ENCODE measurements around the gene DNPEP.

The DNPEP gene

DNA sequence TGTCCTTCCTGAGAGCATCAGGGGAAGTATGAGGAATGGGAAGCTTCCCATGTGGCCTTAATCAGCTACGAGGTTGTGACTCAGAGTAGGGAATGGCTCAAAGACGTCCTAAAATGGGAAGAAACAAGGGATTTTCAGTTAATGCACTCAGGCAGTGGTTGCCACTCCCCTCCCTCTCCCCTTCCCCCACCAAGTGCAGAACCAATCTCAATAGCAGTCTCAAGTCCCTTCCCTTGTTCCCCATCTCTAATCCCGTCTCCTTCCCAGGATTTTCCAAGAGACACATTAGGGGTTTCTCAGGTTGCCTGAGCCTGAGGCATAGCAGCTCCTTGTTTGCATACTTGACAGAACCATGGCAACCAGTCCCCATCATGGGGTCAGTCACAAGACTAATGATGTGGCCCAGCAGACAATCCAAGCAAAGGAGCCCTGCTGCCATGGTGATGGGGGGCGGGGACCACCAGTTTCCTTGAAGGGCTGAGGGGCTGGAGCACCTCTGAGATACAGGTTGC lies 36.9 kb downstream of the DNPEP start:
- H3K27me3 ChIP-seq (ENCODE audit: insufficient read depth, low read length) = peaks cover 35% of the 10 kb centered on the region

DNA sequence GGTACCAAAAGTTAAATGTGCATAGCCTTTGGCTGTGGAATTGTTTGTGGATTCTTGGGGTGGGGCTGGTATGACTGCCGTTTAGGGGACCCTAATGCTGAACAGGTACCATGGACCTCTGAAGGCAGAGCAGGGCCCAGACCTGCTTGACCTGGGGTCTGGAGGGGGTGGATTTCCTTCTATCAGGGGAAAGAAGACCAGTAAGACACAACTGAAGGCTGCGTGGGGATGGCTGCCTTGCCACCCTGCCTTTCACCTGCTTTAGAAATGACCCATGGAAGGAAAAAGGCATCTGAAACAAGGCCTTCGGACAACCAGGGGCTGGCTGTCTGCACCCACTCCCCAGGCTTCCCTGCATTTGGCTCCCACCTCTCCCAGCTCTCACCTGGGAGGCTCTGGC lies 37.5 kb downstream of the DNPEP start:
- no peaks in the 10 kb centered on the region for H3K36me3 ChIP-seq (ENCODE audit: insufficient read depth, low read depth, low read length)

More for the DNA sequence above, 36.9 kb downstream of the DNPEP start:
- Histone ChIP-seq H3K36me3 (ENCODE audit: insufficient read depth, low read depth, low read length) (no peaks in the 10 kb centered on the region), H3K4me3 (ENCODE audit: low read length) (no peak overlapping the region), H3K4me1 (ENCODE audit: insufficient read depth, low read length) (no peaks in the 10 kb centered on the region), H3K9me3 (ENCODE audit: insufficient read depth, low read depth, low read length) (no peaks in the 10 kb centered on the region), H3K9ac (ENCODE audit: low read depth, low read length) (no peak overlapping the region), H3K27ac (ENCODE audit: low read length) (no peak overlapping the region)

DNA sequence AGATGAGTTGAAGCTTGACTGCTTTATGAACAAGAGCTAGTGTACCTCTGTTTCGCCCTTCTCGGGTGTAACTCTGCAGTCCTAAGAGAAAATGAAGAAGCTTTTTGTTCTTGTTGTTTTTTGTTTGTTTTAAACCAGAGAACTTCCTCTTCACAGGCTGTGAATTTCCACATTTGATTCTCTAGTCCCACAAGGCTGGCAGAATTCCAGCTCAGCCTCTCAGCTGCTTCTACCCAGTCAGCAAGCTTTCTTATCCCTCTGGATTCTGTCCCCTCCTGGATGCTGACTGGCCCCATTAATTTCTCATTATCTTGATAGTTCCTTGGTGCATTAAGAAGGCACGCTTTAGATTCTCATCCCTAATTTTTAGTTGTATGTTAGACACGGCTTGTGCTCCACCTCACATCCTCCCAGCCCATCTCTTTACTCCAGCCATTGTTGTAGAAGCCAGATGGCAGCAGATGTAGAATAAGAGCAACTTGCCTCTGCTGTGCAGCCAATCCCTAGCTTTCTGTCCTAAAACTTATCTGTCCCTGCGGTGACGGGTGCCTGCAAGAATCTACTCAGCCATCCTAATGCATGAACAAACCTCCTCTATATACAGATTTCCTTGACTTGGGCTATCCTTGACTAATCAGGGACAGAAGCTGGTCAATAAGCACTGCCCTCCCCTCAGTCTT lies 42.8 kb downstream of the DNPEP start:
- Histone ChIP-seq H3K9ac (ENCODE audit: low read depth, low read length) (no peak overlapping the region), H3K36me3 (ENCODE audit: insufficient read depth, low read depth, low read length) (no peaks in the 10 kb centered on the region), H3K4me3 (ENCODE audit: low read length) (no peak overlapping the region), H3K9me3 (ENCODE audit: insufficient read depth, low read depth, low read length) (no peaks in the 10 kb centered on the region), H3K27ac (ENCODE audit: low read length) (no peak overlapping the region), H3K4me1 (ENCODE audit: insufficient read depth, low read length) (no peaks in the 10 kb centered on the region), H3K27me3 (ENCODE audit: insufficient read depth, low read length) (peaks cover 3% of the 10 kb centered on the region; the same call in 1 of the 2 replicates)

More for the DNA sequence above, 37.5 kb downstream of the DNPEP start:
- Histone ChIP-seq H3K9me3 (ENCODE audit: insufficient read depth, low read depth, low read length) (no peaks in the 10 kb centered on the region), H3K9ac (ENCODE audit: low read depth, low read length) (no peak overlapping the region), H3K27ac (ENCODE audit: low read length) (no peak overlapping the region), H3K4me3 (ENCODE audit: low read length) (no peak overlapping the region), H3K27me3 (ENCODE audit: insufficient read depth, low read length) (peaks cover 29% of the 10 kb centered on the region), H3K4me1 (ENCODE audit: insufficient read depth, low read length) (no peaks in the 10 kb centered on the region)

DNA sequence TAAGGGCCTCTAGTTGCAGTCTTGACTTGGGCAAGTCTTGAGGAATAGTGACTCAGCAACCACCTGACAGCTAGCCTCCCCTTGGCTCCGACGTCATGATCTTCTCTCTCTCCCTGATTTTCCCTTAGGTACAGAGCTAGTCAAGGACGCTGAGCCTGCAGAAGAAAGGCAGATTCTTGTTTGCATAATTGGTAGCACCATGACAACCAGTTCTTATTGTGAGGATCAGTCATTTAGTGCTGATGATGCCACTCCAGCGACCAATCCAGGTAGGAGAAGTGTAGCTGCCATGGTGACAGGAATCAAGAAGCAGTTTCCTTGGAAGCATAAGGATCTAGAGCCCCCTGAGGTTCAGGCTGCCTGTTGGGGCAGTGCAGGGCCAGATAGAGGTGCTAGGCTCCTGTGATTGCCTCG lies 52.3 kb downstream of the DNPEP start:
- Histone ChIP-seq H3K27ac (ENCODE audit: low read length) (no peak overlapping the region), H3K4me1 (ENCODE audit: insufficient read depth, low read length) (peaks cover 5% of the 10 kb centered on the region; the same call in 1 of the 2 replicates), H3K27me3 (ENCODE audit: insufficient read depth, low read length) (peaks cover 52% of the 10 kb centered on the region), H3K4me3 (ENCODE audit: low read length) (no peak overlapping the region), H3K9ac (ENCODE audit: low read depth, low read length) (no peak overlapping the region), H3K9me3 (ENCODE audit: insufficient read depth, low read depth, low read length) (no peaks in the 10 kb centered on the region), H3K36me3 (ENCODE audit: insufficient read depth, low read depth, low read length) (no peaks in the 10 kb centered on the region)

DNA sequence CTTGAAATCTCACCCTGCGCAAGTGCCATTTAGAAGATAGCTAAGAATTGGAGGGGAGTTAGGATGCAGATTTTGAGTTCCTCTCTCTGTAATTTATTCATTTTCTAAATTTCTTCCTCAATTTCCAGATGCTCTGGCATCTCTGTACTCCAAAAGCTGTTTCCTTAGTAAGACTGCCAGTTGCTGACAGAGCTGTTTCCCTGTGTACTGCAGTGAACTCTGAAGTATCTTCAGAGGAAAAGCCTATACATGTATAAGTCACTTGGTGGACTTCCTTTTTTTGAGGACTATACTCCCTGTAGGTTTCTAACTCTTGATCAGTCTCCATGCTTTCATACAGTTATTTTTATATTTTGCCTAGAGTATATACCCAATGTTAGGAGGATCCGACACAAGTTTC lies 53.6 kb downstream of the DNPEP start:
- peaks cover 5% of the 10 kb centered on the region; the same call in 1 of the 2 replicates for H3K4me1 ChIP-seq (ENCODE audit: insufficient read depth, low read length)
- H3K9me3 ChIP-seq (ENCODE audit: insufficient read depth, low read depth, low read length) = no peaks in the 10 kb centered on the region
- no peak overlapping the region for H3K9ac ChIP-seq (ENCODE audit: low read depth, low read length)
- peaks cover 65% of the 10 kb centered on the region for H3K27me3 ChIP-seq (ENCODE audit: insufficient read depth, low read length)
- no peak overlapping the region for H3K4me3 ChIP-seq (ENCODE audit: low read length)
- no peaks in the 10 kb centered on the region for H3K36me3 ChIP-seq (ENCODE audit: insufficient read depth, low read depth, low read length)
- H3K27ac ChIP-seq (ENCODE audit: low read length) = no peak overlapping the region

DNA sequence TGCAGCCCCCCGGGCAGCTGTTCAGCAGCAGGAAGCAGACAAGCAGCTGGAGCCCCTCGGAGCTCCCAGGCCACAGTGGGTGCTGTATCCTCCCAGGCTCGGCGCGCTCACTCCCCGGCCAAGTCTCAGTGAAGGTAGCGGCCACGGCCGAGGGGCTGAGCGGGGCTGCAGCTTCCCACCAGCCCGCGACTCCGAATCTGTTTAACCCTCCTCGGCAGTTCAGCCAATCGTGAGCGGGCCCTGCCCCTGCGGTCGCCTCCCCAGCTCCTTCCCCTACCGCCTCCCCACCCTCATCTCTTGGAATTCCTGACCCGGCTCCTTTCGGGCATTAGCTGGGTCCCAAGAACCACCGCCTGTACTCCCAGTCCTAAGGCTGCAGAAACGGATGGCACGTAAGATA lies 55.2 kb downstream of the DNPEP start, which contains the start of gene RESP18:
Gene RESP18, minus strand, starts transcription at position 203 of the 400 bp plus-strand sequence.
- Histone ChIP-seq H3K27me3 (ENCODE audit: insufficient read depth, low read length) (peaks cover 80% of the 10 kb centered on the region), H3K9me3 (ENCODE audit: insufficient read depth, low read depth, low read length) (no peaks in the 10 kb centered on the region), H3K36me3 (ENCODE audit: insufficient read depth, low read depth, low read length) (no peaks in the 10 kb centered on the region), H3K4me1 (ENCODE audit: insufficient read depth, low read length) (peaks cover 5% of the 10 kb centered on the region; the same call in 1 of the 2 replicates), H3K4me3 (ENCODE audit: low read length) (peak within 1 kb of the TSS; percentile 49), H3K27ac (ENCODE audit: low read length) (no peak within 1 kb of the TSS), H3K9ac (ENCODE audit: low read depth, low read length) (no peak within 1 kb of the TSS)

DNA sequence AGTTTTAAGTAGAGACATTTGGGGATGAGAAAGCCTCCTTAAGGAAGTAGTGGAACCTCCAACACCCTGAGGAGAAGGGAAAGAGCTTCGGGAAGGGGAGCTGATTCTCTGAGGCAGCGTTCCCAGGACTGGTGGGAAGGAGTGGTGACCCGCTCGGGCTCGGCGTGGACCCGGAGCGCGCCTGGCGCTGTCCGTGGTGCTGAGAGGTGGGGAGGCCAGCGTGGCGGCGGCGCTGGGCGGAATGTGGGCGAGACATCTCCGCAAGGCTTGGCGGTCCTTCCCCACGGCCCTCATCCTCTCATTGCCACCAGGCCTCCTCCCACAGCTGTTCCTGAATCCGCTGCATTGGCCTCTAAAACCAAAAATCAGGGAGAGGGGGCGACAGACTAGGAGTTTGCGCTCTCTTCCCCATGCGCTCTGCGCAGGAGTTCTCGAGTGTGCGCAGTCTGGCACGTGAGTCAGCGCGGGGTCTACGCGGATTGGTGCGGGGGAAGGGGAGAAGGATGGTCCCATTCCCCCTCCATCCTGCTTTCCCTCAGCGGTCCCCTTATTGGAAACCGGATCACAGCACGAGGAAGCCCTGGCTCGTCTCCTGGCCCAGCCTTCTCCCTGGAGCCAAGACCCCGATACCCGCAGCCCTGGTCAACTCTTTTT lies 56.0 kb downstream of the DNPEP start:
- Histone ChIP-seq H3K9me3 (ENCODE audit: insufficient read depth, low read depth, low read length) (no peaks in the 10 kb centered on the region), H3K27me3 (ENCODE audit: insufficient read depth, low read length) (peaks cover 88% of the 10 kb centered on the region), H3K4me1 (ENCODE audit: insufficient read depth, low read length) (peaks cover 5% of the 10 kb centered on the region; the same call in 1 of the 2 replicates), H3K27ac (ENCODE audit: low read length) (no peak overlapping the region), H3K9ac (ENCODE audit: low read depth, low read length) (no peak overlapping the region), H3K4me3 (ENCODE audit: low read length) (peak overlapping the region; percentile 49), H3K36me3 (ENCODE audit: insufficient read depth, low read depth, low read length) (no peaks in the 10 kb centered on the region)

DNA sequence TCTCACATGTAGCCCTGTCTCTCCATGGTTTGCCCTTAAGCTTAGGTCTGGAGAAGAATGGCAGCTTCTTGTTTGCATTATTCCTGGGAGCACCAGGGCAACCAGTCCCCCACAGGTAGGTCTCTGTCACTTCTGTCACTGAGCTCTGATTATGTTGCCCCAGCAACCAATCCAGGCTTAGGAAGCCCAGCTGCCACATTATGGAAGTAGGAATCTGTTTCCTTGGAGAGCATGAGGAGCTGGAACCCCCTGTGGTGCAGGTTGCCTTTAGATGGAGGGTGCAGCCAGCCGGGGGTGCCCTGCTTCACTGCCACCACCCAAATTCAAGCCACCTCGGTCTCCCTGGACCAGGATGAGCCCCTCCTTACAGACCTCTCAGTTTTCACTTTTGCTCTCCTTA lies 60.0 kb downstream of the DNPEP start:
- H3K4me1 ChIP-seq (ENCODE audit: insufficient read depth, low read length) = peaks cover 5% of the 10 kb centered on the region; the same call in 1 of the 2 replicates
- no peak overlapping the region for H3K4me3 ChIP-seq (ENCODE audit: low read length)
- H3K9ac ChIP-seq (ENCODE audit: low read depth, low read length) = no peak overlapping the region
- peaks cover 77% of the 10 kb centered on the region for H3K27me3 ChIP-seq (ENCODE audit: insufficient read depth, low read length)
- H3K9me3 ChIP-seq (ENCODE audit: insufficient read depth, low read depth, low read length) = no peaks in the 10 kb centered on the region
- no peak overlapping the region for H3K27ac ChIP-seq (ENCODE audit: low read length)
- no peaks in the 10 kb centered on the region for H3K36me3 ChIP-seq (ENCODE audit: insufficient read depth, low read depth, low read length)

DNA sequence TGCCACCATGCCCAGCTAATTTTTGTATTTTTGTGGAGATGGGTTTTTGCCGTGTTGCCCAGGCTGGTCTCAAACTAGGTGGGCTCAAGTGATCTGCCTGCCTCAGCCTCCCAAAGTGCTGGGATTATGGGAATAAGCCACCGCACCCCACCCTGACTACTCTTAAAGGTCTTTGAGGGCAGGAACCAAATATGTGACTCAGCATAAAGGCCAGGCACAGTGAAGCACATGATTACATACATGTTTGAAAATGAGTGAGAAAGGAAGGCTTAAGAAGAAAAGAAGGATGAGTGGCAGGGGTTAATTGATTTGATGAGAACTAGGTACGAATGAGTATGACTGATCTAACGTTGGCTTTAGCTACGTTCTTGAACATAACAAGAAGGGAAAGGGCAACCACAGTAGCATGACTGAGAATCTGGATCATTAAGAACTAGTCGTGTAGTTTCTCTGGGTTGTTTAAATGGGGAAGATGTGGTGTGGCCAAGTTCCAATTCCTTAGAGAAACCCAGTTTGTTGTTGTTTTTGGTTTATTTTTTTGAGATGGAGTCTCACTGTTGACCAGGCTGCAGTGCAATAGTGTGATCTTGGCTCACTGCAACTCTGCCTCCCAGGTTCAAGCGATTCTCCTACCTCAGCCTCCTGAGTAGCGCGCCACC lies 61.9 kb downstream of the DNPEP start:
- H3K27ac ChIP-seq (ENCODE audit: low read length) = no peak overlapping the region
- H3K9ac ChIP-seq (ENCODE audit: low read depth, low read length) = no peak overlapping the region
- H3K9me3 ChIP-seq (ENCODE audit: insufficient read depth, low read depth, low read length) = no peaks in the 10 kb centered on the region
- H3K36me3 ChIP-seq (ENCODE audit: insufficient read depth, low read depth, low read length) = no peaks in the 10 kb centered on the region
- no peaks in the 10 kb centered on the region for H3K4me1 ChIP-seq (ENCODE audit: insufficient read depth, low read length)
- H3K4me3 ChIP-seq (ENCODE audit: low read length) = no peak overlapping the region
- H3K27me3 ChIP-seq (ENCODE audit: insufficient read depth, low read length) = peaks cover 61% of the 10 kb centered on the region

DNA sequence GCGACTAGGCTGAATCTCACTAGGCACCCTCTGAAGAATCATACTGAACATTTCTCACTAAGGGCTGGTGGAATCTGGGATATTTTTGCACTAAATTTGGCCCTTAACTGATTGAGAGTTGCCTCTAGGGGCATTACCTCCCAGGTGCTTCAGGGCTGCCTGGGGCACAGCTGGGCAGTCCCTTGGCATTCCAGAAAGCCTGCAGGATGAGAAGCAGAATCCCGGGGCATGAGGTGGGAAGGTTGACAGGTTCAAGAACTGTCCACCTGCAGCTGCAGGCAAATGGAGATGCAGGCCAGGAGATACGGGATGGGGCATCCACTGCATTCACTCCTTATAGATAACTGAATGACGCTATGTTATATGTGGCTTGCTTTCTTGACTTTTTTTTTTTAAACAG lies 62.6 kb downstream of the DNPEP start:
- Histone ChIP-seq H3K9ac (ENCODE audit: low read depth, low read length) (no peak overlapping the region), H3K9me3 (ENCODE audit: insufficient read depth, low read depth, low read length) (no peaks in the 10 kb centered on the region), H3K4me3 (ENCODE audit: low read length) (no peak overlapping the region), H3K27ac (ENCODE audit: low read length) (no peak overlapping the region), H3K4me1 (ENCODE audit: insufficient read depth, low read length) (no peaks in the 10 kb centered on the region), H3K27me3 (ENCODE audit: insufficient read depth, low read length) (peaks cover 54% of the 10 kb centered on the region), H3K36me3 (ENCODE audit: insufficient read depth, low read depth, low read length) (no peaks in the 10 kb centered on the region)

DNA sequence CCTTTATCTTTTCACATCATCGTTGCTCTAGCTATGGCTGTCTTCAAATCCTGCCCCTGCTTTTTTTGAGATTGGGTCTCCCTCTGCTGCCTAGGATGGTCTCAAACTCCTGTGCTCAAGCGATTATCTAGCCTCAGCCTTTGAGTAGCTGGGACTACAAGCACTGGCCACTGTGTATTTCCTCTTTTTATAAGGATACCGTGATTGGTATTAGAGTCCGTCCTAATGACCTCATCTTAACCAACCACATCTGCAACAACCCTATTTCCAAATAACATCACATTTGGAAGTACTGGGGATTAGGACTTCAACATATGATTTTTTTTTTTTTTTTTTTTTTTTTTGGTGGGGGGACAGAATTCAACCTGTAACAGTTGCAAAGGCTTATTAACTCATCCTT lies 64.3 kb downstream of the DNPEP start:
- H3K4me1 ChIP-seq (ENCODE audit: insufficient read depth, low read length) = no peaks in the 10 kb centered on the region
- H3K9me3 ChIP-seq (ENCODE audit: insufficient read depth, low read depth, low read length) = no peaks in the 10 kb centered on the region
- no peak overlapping the region for H3K27ac ChIP-seq (ENCODE audit: low read length)
- no peaks in the 10 kb centered on the region for H3K36me3 ChIP-seq (ENCODE audit: insufficient read depth, low read depth, low read length)
- H3K27me3 ChIP-seq (ENCODE audit: insufficient read depth, low read length) = peaks cover 37% of the 10 kb centered on the region
- no peak overlapping the region for H3K4me3 ChIP-seq (ENCODE audit: low read length)
- H3K9ac ChIP-seq (ENCODE audit: low read depth, low read length) = no peak overlapping the region
